GM21360 (cell line): ENCODE measurements around the gene ANKRD60.

Experiments
- ATAC-seq: cut with Tn5 transposase; IDR thresholded peaks from one replicate; pipeline ENCODE4 v1.9.1; 2021; ENCODE audit warnings: mild to moderate bottlenecking, moderate library complexity; ENCODE audit not compliant: unreplicated experiment

The ANKRD60 gene

GRCh38 chr20:58224974-58225373 is 3.5 kb downstream of the ANKRD60 start:
- no peak for ATAC-seq

DNA sequence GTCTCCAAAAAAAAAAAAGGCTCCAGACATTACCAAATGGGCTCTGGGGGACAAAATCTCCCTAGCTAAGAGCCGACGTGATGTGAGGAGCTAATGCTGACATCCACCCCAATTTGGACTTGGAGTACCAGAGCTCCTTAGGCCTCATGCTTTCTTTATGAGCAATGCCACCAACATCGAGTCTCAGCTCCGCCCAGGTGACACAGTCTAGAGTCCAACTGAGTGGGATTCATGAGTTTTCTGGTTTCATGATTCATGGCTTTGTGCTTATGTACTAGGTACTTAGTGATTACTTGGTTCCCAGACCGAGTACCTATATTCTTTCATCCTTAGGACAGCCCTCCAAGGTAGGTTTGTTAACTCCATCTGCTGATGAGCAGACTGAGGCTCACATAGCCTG is 4.4 kb downstream of the ANKRD60 start:
- no peak for ATAC-seq

- ATAC-seq = no peak
Observed at GRCh38 chr20:58223358-58223941, 5.0 kb downstream of the ANKRD60 start.

DNA sequence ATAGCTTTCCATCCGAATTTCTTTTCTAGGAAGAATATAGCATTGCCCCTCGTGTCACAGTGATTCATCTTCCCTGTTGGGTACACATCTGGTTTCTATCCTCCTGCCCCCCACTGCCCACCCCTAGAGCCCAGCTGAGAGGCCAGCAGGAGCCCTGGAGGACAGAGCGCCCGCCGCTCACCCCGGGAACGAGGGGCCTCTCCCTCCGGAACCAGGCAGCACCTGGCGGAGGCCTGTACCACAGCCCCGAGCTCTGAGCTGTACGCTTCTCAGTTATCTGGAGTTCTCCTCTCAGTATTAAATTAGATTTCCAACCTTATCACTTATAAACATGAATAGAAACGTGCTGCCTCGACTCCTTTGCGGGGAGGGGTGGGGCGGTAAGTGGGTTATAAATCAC is 6.0 kb downstream of the ANKRD60 start:
- no peak for ATAC-seq

GRCh38 chr20:58219342-58219700 is 9.1 kb downstream of the ANKRD60 start:
- no peak for ATAC-seq

GRCh38 chr20:58218665-58219341 is 9.7 kb downstream of the ANKRD60 start:
- no peak for ATAC-seq

DNA sequence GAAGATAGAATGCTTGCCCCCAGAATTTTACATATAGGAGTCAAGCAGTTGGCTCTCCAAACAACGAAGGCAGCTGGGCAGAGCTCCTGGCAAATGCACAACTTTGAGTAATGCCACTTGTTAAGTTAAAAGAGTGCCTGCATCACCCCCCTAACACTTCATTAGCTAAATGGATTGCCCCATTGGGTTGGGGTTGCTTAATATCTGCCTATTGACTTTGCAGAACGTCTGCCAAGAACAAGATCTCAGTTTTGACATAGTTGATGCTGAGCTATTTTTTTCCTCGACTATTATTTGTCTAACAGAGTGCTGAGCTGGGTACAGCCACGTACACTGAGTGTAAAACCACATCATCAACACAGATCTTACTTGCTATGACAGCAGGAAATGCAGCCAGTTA is 12.1 kb downstream of the ANKRD60 start:
- no peak for ATAC-seq

- no peak for ATAC-seq
Observed at GRCh38 chr20:58215116-58215515, 13.3 kb downstream of the ANKRD60 start.

- no peak for ATAC-seq
Observed at GRCh38 chr20:58214310-58214709, 14.1 kb downstream of the ANKRD60 start.

DNA sequence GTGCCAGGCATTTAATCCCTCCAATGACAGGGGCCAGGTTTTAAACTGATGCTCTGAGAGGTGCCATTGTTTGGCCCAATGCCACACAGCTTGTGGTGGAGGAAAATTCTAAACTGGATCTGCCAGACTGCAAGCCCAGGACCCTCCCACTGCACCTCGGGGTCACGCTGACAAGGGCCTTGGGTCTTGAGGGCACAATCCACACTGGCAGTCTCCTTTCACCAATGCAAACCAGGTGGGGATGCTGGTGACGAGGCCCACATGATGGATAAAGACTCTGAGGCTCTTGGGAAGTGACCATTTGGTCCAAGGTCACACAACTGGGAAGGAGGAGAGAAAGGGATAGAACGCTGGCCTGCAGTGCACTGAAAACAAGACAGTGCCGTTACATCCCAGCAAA is 14.7 kb downstream of the ANKRD60 start:
- no peak for ATAC-seq

GRCh38 chr20:58213121-58213520 is 15.3 kb downstream of the ANKRD60 start:
- ATAC-seq = no peak

DNA sequence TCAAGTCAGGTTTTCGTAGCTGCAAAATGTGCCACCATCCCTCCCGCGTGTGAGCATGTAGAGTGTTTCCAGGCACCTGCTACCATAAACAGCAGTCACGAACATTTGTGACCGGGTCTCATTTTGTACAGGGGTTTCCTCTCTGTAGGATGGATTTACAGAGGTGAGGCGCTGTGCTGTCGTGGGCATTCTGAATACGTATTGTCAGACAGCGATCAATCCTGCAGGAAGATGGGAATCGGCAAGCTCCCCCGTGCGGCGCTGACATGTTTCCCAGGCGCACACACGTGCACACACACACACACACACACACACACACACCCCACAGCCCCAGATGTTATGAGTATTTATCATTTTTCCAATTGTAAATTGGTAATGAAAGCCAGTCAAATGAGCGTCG is 15.8 kb downstream of the ANKRD60 start:
- no peak for ATAC-seq

GRCh38 chr20:58210398-58210747 is 18.1 kb downstream of the ANKRD60 start:
- ATAC-seq = no peak

- ATAC-seq = peak; percentile 79
Observed at GRCh38 chr20:58209652-58210397, 18.6 kb downstream of the ANKRD60 start.

GRCh38 chr20:58208944-58209343 is 19.5 kb downstream of the ANKRD60 start:
- no peak for ATAC-seq

- no peak for ATAC-seq
Observed at GRCh38 chr20:58205850-58206249, 22.6 kb downstream of the ANKRD60 start.

GRCh38 chr20:58202044-58202443 is 26.4 kb downstream of the ANKRD60 start:
- no peak for ATAC-seq

GRCh38 chr20:58201616-58202015 is 26.8 kb downstream of the ANKRD60 start:
- no peak for ATAC-seq

DNA sequence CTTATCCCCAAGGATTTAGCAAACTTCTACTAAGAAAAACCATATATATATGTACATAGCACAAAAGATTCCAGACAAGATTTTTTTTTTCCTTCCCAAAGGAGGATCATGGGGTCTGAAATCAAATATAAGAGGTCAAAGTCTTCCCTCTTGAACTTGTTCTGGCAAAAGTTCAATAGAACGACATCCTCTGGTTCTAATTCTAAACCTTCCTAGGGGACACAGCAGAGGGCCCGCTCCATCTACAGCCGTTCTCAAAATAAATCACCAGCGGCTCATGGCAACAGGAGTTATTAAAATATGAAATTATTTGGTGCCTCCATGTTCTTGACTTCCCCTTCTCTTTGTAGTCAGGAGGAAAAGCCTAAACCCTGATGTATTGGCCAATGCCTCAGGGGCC is 29.0 kb downstream of the ANKRD60 start:
- no peak for ATAC-seq

DNA sequence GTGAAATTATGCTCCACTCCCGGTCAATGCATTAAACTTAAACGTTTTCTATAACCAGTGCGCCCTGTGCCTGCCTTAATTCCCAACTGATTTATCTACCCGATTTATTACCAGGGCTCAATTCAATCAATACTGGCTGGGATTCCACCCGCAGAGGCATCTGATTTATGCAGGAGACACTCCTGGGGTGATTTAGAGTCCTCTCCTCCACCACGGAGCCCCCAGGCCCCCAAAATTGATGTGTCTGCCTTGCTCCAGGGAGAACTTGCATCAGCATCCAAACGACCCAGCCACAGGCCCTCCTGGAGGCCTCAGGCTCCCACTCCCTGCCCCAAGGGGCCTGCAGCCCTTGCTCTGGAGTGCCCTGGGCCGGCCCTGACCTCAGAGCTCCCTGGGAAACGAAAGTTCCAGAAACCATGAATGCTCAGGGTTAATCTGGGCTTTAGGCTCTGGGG is 29.5 kb downstream of the ANKRD60 start:
- no peak for ATAC-seq

- no peak for ATAC-seq
Observed at GRCh38 chr20:58198384-58198783, 30.1 kb downstream of the ANKRD60 start.

DNA sequence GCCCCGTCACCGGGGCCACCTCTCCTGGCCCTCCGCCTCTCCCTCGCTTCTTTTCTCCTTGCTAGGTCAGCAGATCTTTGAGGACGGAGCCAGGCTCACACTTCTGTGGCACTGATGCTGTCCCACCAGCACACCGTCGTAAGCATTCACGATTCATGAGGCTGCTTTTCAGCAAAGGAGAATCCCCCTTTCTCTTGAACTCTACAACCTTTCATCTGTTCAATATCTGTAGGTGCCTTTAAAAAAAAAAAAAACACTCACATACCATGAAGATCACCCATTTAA is 31.3 kb downstream of the ANKRD60 start:
- ATAC-seq = no peak
